Measurements from ENCODE around the gene GUCD1. TPM values are rescaled to one million over a fixed set of nuclear protein-coding genes. Genes with fewer than 3 reads are reported as not detected.

The GUCD1 gene
- total and polyA plus RNA-seq, 2 of the 13 experiments (the other 11 are each of a cell fraction or from before 2014, with no cell fraction given), result 128 to 245 TPM

GRCh38 chr22:24592851-24593558, 38.1 kb upstream of the GUCD1 start, which contains the start of gene LRRC75B (continued):
- no peak for TF ChIP-seq ZNF101 (CRISPR knock-in tag; IDR thresholded peaks at IDR 0.05; ENCODE audit: borderline replicate concordance, low read depth)
- TF ChIP-seq BCL6 (CRISPR knock-in tag; IDR thresholded peaks at IDR 0.05), result peak; percentile 67
- TF ChIP-seq ZNF703 (CRISPR knock-in tag; IDR thresholded peaks at IDR 0.05; ENCODE audit: borderline replicate concordance), result peak; percentile 68; the same call in 1 of the 2 replicates
- no peak for TF ChIP-seq TRIM24 (CRISPR knock-in tag; IDR thresholded peaks at IDR 0.05)
- TF ChIP-seq, protein P1, sequence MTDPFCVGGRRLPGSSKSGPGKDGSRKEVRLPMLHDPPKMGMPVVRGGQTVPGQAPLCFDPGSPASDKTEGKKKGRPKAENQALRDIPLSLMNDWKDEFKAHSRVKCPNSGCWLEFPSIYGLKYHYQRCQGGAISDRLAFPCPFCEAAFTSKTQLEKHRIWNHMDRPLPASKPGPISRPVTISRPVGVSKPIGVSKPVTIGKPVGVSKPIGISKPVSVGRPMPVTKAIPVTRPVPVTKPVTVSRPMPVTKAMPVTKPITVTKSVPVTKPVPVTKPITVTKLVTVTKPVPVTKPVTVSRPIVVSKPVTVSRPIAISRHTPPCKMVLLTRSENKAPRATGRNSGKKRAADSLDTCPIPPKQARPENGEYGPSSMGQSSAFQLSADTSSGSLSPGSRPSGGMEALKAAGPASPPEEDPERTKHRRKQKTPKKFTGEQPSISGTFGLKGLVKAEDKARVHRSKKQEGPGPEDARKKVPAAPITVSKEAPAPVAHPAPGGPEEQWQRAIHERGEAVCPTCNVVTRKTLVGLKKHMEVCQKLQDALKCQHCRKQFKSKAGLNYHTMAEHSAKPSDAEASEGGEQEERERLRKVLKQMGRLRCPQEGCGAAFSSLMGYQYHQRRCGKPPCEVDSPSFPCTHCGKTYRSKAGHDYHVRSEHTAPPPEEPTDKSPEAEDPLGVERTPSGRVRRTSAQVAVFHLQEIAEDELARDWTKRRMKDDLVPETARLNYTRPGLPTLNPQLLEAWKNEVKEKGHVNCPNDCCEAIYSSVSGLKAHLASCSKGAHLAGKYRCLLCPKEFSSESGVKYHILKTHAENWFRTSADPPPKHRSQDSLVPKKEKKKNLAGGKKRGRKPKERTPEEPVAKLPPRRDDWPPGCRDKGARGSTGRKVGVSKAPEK (CRISPR knock-in tag; IDR thresholded peaks at IDR 0.05; ENCODE audit: borderline replicate concordance), result no peak
- peak; percentile 59; the same call in 1 of the 2 replicates for TF ChIP-seq HDAC2 (CRISPR knock-in tag; IDR thresholded peaks at IDR 0.05)
- TF ChIP-seq ZNF691 (CRISPR knock-in tag; IDR thresholded peaks at IDR 0.05; ENCODE audit: borderline replicate concordance, low read depth), result peak; percentile 88
- TF ChIP-seq HCFC1 (IDR thresholded peaks at IDR 0.05; ENCODE audit: low read depth, low read length), result no peak
- no peak for TF ChIP-seq XRCC5 (optimal IDR thresholded peaks at IDR 0.05; ENCODE audit: low read length)
- TF ChIP-seq, protein P2, sequence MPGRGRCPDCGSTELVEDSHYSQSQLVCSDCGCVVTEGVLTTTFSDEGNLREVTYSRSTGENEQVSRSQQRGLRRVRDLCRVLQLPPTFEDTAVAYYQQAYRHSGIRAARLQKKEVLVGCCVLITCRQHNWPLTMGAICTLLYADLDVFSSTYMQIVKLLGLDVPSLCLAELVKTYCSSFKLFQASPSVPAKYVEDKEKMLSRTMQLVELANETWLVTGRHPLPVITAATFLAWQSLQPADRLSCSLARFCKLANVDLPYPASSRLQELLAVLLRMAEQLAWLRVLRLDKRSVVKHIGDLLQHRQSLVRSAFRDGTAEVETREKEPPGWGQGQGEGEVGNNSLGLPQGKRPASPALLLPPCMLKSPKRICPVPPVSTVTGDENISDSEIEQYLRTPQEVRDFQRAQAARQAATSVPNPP (CRISPR knock-in tag; IDR thresholded peaks at IDR 0.05), result peak; percentile 75; the same call in 1 of the 2 replicates
- TF ChIP-seq PHF5A (CRISPR knock-in tag; IDR thresholded peaks at IDR 0.05; ENCODE audit: low read depth, unreplicated experiment), result no peak
- TF ChIP-seq, protein P3, sequence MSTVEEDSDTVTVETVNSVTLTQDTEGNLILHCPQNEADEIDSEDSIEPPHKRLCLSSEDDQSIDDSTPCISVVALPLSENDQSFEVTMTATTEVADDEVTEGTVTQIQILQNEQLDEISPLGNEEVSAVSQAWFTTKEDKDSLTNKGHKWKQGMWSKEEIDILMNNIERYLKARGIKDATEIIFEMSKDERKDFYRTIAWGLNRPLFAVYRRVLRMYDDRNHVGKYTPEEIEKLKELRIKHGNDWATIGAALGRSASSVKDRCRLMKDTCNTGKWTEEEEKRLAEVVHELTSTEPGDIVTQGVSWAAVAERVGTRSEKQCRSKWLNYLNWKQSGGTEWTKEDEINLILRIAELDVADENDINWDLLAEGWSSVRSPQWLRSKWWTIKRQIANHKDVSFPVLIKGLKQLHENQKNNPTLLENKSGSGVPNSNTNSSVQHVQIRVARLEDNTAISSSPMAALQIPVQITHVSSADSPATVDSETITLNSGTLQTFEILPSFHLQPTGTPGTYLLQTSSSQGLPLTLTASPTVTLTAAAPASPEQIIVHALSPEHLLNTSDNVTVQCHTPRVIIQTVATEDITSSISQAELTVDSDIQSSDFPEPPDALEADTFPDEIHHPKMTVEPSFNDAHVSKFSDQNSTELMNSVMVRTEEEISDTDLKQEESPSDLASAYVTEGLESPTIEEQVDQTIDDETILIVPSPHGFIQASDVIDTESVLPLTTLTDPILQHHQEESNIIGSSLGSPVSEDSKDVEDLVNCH (CRISPR knock-in tag; IDR thresholded peaks at IDR 0.05), result no peak
- TF ChIP-seq AGO2 (optimal IDR thresholded peaks at IDR 0.05; ENCODE audit: low read depth, low read length), result peak; percentile 8
- TF ChIP-seq DDIT3 (CRISPR knock-in tag; IDR thresholded peaks at IDR 0.05), result no peak
- TF ChIP-seq SUZ12 (IDR thresholded peaks at IDR 0.05; ENCODE audit: low read depth, low read length), result no peak
- TF ChIP-seq ZNF598 (CRISPR knock-in tag; IDR thresholded peaks at IDR 0.05; ENCODE audit: borderline replicate concordance), result 0 out of 2 replicates have a peak, but pooled peaks have one; percentile 6
- TF ChIP-seq, protein P4, sequence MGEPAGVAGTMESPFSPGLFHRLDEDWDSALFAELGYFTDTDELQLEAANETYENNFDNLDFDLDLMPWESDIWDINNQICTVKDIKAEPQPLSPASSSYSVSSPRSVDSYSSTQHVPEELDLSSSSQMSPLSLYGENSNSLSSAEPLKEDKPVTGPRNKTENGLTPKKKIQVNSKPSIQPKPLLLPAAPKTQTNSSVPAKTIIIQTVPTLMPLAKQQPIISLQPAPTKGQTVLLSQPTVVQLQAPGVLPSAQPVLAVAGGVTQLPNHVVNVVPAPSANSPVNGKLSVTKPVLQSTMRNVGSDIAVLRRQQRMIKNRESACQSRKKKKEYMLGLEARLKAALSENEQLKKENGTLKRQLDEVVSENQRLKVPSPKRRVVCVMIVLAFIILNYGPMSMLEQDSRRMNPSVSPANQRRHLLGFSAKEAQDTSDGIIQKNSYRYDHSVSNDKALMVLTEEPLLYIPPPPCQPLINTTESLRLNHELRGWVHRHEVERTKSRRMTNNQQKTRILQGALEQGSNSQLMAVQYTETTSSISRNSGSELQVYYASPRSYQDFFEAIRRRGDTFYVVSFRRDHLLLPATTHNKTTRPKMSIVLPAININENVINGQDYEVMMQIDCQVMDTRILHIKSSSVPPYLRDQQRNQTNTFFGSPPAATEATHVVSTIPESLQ (CRISPR knock-in tag; conservative IDR thresholded peaks at IDR 0.05), result no peak
